Activated naive CD8-positive, alpha-beta T cell treated with anti-CD3 and anti-CD28 coated beads, Interleukin-2, amount 50 U/mL, for 24 hours (primary cell): Measurements from ENCODE around the gene PRX.
"Not testable (repeated sequence)": the region's sequence is repeated elsewhere in the genome, so short reads cannot be mapped to it uniquely, and the experiment has no call there.

ENCODE experiments used
- ATAC-seq: fragments of 150-1000 bp; cut with Tn5 transposase; one replicate; pipeline ENCODE4 v1.10.0; 2021
- DNase-seq: peaks from one replicate; pipeline ENCODE4 v3.0.0; 2021
- H3K27ac Mint-ChIP-seq: one replicate; pipeline ENCODE4 v1.8.0; 2021; ENCODE audit warnings: mild to moderate bottlenecking, mixed read lengths
- H3K27me3 Mint-ChIP-seq: one replicate; pipeline ENCODE4 v1.8.0; 2021; ENCODE audit warnings: mixed read lengths
- H3K36me3 Mint-ChIP-seq: one replicate; pipeline ENCODE4 v1.8.0; 2021; ENCODE audit warnings: low read depth, mixed read lengths
- H3K4me1 Mint-ChIP-seq: one replicate; pipeline ENCODE4 v1.8.0; 2021; ENCODE audit warnings: mixed read lengths
- H3K4me3 Mint-ChIP-seq: one replicate; pipeline ENCODE4 v1.8.0; 2021; ENCODE audit warnings: mild to moderate bottlenecking, moderate library complexity, mixed read lengths
- H3K9me3 Mint-ChIP-seq: one replicate; pipeline ENCODE4 v1.8.0; 2021; ENCODE audit warnings: mixed read lengths

The PRX gene

GRCh38 chr19:40414542-40415535, 1.7 kb upstream of the PRX start:
- H3K36me3 Mint-ChIP-seq, result no peaks in the 10 kb centered on the region
- no peak overlapping the region for H3K27ac Mint-ChIP-seq
- ATAC-seq, result no peak
- DNase-seq, result no peak
- peaks cover 11% of the 10 kb centered on the region for H3K4me1 Mint-ChIP-seq
- H3K27me3 Mint-ChIP-seq, result peaks cover 2% of the 10 kb centered on the region
- H3K9me3 Mint-ChIP-seq, result no peaks in the 10 kb centered on the region
- no peak overlapping the region for H3K4me3 Mint-ChIP-seq

DNA sequence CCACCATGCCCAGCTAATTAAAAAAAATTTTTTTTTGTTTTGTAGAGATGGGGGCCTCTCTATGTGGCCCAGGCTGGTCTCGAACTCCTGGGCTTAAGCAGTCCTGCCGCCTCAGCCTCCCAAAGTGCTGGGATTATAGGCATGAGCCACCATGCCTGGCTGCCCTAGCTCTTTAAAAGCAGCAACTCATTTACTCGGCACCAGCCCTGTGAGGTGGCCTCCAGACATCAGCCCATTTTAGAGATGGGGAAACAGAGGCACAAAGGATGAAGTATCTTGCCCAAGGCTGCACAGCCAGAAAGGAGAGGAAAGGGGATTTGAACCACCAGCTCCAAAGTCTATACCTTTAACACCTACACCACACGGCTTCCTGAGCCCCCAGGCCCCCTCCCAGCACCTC, 312 bp downstream of the PRX start:
- Mint-ChIP-seq H3K4me1 (peaks cover 12% of the 10 kb centered on the region), H3K27me3 (peaks cover 2% of the 10 kb centered on the region), H3K9me3 (no peaks in the 10 kb centered on the region), H3K36me3 (no peaks in the 10 kb centered on the region), H3K4me3 (no peak overlapping the region), H3K27ac (no peak overlapping the region)
- no peak for ATAC-seq
- no peak for DNase-seq

DNA sequence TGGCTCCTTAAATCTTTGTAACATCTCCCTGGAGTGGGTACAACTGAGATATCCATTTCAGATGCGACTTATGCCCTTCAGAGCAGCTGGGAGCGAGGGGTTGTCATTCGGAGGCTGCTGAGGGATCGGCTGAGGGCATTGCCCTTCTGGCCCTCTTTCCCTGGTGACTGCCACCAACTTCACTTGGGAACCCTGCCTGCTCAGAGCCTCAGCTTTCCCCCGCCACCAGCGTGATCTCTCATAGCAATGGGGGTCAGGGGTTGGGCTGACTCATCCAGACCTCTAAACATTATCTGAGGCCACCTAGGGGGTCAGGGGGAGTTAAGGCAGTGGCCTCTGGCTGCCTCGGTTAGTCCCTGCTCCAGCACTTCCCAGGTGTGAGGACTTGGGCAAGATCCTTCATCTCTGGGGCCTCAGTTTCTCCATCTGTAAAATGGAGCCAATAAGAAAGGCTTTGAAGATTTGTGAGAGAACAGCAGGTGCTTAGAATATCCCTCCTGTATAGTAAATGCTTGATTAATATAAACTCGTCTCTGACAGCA, 1.1 kb downstream of the PRX start:
- H3K9me3 Mint-ChIP-seq, result no peaks in the 10 kb centered on the region
- H3K4me3 Mint-ChIP-seq, result no peak overlapping the region
- peaks cover 8% of the 10 kb centered on the region for H3K4me1 Mint-ChIP-seq
- no peaks in the 10 kb centered on the region for H3K36me3 Mint-ChIP-seq
- ATAC-seq (no peak), DNase-seq (no peak)
- no peak overlapping the region for H3K27ac Mint-ChIP-seq
- H3K27me3 Mint-ChIP-seq, result peaks cover 2% of the 10 kb centered on the region

DNA sequence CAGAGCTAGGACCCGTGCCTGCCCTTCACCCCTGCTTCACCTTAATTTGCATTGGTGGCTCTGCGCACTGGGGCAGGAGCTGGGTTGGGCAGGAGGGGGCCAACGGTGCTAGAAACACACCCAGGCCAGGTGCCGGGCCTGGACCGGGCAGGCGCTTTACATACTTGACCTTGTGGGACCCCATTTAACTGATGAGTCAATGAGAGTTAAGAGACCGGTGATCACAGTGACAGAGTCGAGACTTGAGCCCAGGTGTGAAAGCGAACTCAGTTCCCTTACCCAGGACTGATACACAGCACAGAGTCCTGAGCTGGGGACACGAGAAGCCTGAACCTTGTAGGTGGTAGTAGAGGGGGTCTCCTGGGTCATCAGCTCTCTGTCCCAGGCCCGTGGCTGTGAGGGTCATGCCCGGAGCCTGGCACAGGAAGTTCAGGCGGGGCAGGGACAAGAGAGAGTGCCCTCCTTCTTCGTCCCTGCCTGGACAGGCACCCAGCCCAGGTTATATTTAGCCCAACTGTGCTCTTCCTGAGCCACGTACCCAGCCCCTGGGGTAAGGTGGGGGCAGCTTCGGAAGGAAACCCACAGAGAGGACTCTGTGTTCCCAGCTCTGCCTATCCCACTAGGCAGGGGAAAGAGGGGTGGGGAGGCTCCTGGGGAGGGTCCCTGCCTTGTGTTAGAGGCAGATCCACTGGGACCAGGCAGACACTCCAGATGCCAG, 1.9 kb downstream of the PRX start:
- Mint-ChIP-seq H3K4me3 (no peak overlapping the region), H3K27ac (no peak overlapping the region), H3K9me3 (no peaks in the 10 kb centered on the region), H3K27me3 (peaks cover 2% of the 10 kb centered on the region), H3K36me3 (no peaks in the 10 kb centered on the region), H3K4me1 (peaks cover 4% of the 10 kb centered on the region)
- DNase-seq, result no peak
- ATAC-seq, result no peak

- DNase-seq (no peak), ATAC-seq (no peak)
- Mint-ChIP-seq H3K4me3 (no peak overlapping the region), H3K27ac (no peak overlapping the region), H3K27me3 (peaks cover 2% of the 10 kb centered on the region), H3K9me3 (no peaks in the 10 kb centered on the region), H3K36me3 (no peaks in the 10 kb centered on the region), H3K4me1 (peaks cover 4% of the 10 kb centered on the region)
These were observed 3.2 kb downstream of the PRX start for GRCh38 chr19:40410030-40410389.

DNA sequence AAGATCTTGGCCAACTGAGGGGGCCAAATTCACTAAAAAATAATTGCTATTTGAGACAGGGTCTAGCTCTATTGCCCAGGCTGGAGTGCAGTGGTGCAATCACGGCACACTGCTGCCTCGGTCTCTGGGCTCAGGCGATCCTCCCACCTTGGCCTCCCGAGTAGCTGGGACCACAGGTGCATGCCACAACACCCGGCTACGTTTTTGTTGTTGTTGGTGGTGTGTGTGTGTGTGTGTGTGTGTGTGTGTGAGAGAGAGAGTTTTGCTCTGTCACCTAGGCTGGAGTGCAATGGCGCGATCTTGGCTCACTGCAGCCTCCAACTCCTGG, 4.6 kb downstream of the PRX start:
- H3K4me1 Mint-ChIP-seq, H3K4me3 Mint-ChIP-seq, DNase-seq, H3K36me3 Mint-ChIP-seq, H3K27me3 Mint-ChIP-seq, H3K9me3 Mint-ChIP-seq, H3K27ac Mint-ChIP-seq, ATAC-seq: not testable (repeated sequence)

- no peak for ATAC-seq
These were observed 5.2 kb downstream of the PRX start for GRCh38 chr19:40407714-40408597.

DNA sequence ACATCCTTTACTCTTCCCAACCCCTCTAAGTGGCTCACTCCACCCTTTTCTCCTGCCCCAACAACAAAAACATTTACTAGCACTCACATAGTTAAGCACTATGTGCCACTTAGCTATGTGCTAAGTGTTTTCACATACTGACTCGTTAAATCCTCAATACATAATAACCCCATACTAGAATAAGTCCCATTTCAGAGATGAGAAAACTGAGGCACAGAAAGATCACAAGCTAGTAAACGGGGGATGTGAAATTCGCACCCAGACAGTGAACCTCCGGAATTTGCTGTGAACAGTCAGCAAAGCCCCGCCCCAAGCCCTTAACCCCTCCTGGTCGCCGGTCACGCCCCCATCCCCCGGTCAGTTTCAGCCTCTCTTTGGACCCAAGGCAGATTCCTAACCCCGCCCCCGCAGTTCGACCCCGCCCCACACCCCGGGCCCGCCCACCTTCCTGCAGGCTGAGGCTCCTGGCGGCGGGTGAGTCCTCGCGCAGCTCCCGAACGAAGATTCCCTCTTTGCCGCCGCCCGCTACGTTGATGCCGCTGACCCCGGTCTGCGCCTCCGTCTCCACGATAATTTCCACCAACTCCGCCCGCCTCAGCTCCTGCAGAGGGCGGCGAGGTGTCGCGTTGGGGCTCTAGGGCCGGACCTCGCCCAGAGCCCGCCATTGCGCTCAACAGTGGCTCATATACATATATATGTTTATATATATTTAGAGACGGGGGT, 9.8 kb downstream of the PRX start:
- DNase-seq, result peak; percentile 86
- Mint-ChIP-seq H3K4me3 (peak overlapping the region; percentile 80), H3K9me3 (no peaks in the 10 kb centered on the region), H3K4me1 (peaks cover 18% of the 10 kb centered on the region), H3K27ac (peak overlapping the region; percentile 56), H3K27me3 (peaks cover 5% of the 10 kb centered on the region), H3K36me3 (no peaks in the 10 kb centered on the region)
- ATAC-seq, result peak; percentile 65

More at GRCh38 chr19:40407714-40408597, 5.2 kb downstream of the PRX start:
- no peaks in the 10 kb centered on the region for H3K27me3 Mint-ChIP-seq
- H3K9me3 Mint-ChIP-seq, result no peaks in the 10 kb centered on the region
- H3K27ac Mint-ChIP-seq, result no peak overlapping the region
- DNase-seq, result no peak
- H3K4me1 Mint-ChIP-seq, result peaks cover 8% of the 10 kb centered on the region
- H3K36me3 Mint-ChIP-seq, result no peaks in the 10 kb centered on the region
- no peak overlapping the region for H3K4me3 Mint-ChIP-seq

- Mint-ChIP-seq H3K4me3 (no peak overlapping the region), H3K9me3 (no peaks in the 10 kb centered on the region), H3K27me3 (peaks cover 5% of the 10 kb centered on the region), H3K4me1 (peaks cover 16% of the 10 kb centered on the region), H3K36me3 (no peaks in the 10 kb centered on the region), H3K27ac (no peak overlapping the region)
- no peak for ATAC-seq
- DNase-seq, result no peak
These were observed 12.6 kb downstream of the PRX start for GRCh38 chr19:40400559-40400958.

DNA sequence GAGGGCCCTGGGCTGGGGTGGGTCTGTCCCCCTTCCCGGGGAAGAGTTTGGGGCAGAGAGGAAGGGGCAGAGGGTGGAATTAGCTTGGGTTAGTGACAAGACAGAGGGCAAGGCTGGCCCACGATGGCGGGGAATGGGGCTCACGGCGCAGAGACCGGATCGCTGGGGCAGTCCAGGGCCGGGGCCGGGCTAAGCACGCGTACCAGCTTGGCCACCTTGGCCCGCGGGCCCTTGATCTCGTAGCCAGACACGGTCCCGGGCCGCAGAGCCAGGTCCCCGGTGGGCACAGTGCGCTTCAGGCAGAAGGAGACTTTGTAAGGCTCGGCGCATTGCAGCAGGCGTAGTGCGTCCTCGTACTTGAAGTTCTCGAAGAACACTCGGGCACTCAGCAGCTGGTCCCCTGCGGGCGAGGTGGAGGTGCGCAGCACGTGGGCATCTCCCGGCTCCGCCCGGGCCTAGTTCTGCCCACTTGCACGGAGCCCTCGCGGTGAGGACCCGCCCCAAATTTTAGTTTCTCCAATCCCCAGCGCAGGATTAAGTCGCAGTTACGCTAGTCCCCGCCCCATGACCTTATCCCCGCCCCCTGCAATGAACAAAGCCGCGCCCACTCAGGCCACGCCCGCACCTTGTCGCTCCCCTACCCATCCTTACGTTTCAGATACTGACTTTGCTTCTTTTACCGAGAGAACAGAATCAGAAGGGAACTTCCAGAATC, 14.6 kb downstream of the PRX start:
- no peaks in the 10 kb centered on the region for H3K9me3 Mint-ChIP-seq
- H3K4me3 Mint-ChIP-seq, result no peak overlapping the region
- H3K4me1 Mint-ChIP-seq, result peaks cover 15% of the 10 kb centered on the region
- no peak overlapping the region for H3K27ac Mint-ChIP-seq
- H3K36me3 Mint-ChIP-seq, result no peaks in the 10 kb centered on the region
- peaks cover 5% of the 10 kb centered on the region for H3K27me3 Mint-ChIP-seq
- ATAC-seq (peak; percentile 47), DNase-seq (peak; percentile 65)

- H3K4me1 Mint-ChIP-seq, result peaks cover 8% of the 10 kb centered on the region
- peaks cover 5% of the 10 kb centered on the region for H3K27me3 Mint-ChIP-seq
- no peak overlapping the region for H3K27ac Mint-ChIP-seq
- no peak overlapping the region for H3K4me3 Mint-ChIP-seq
- no peaks in the 10 kb centered on the region for H3K36me3 Mint-ChIP-seq
- no peak for DNase-seq
- ATAC-seq, result no peak
- no peaks in the 10 kb centered on the region for H3K9me3 Mint-ChIP-seq
These were observed 15.6 kb downstream of the PRX start for GRCh38 chr19:40397568-40397906.

GRCh38 chr19:40396886-40397567, 16.2 kb downstream of the PRX start:
- Mint-ChIP-seq H3K4me1 (peaks cover 8% of the 10 kb centered on the region), H3K36me3 (no peaks in the 10 kb centered on the region), H3K4me3 (no peak overlapping the region), H3K27me3 (peaks cover 5% of the 10 kb centered on the region), H3K27ac (no peak overlapping the region), H3K9me3 (no peaks in the 10 kb centered on the region)
- ATAC-seq (no peak), DNase-seq (no peak)

- Mint-ChIP-seq H3K9me3 (no peaks in the 10 kb centered on the region), H3K36me3 (no peaks in the 10 kb centered on the region), H3K4me1 (peaks cover 8% of the 10 kb centered on the region), H3K27me3 (peaks cover 5% of the 10 kb centered on the region), H3K4me3 (no peak overlapping the region), H3K27ac (no peak overlapping the region)
- DNase-seq, result no peak
- ATAC-seq, result no peak
These were observed 17.2 kb downstream of the PRX start for GRCh38 chr19:40395956-40396355.
